ENCODE data around the gene C1orf21. TPM values are rescaled to one million over a fixed set of nuclear protein-coding genes. Genes with fewer than 3 reads are reported as not detected.

C1orf21 gene
- total RNA-seq, 1 donor from 2014 or later, result 44.6 TPM

DNA sequence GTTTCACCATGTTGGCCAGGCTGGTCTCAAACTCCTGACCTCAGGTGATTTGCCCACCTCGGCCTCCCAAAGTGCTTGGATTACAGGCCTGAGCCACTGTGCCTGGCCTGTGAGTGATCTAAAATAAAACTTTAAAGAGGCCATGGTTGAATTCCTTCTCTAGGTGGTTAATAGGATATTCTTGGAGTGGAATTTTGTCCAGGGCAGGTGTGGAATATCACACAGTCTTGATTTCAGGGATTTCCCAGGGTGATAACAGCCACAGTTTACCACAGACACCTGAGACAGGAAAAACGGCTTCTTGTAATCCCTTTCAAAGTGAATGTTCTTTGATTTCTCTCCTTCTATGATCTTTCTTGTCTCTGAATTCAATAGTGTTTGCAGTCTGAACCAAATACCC, 32.1 kb upstream of the C1orf21 start:
- Mint-ChIP-seq H3K27ac (no peak overlapping the region), H3K36me3 (no peaks in the 10 kb centered on the region), H3K4me1 (ENCODE audit: unreplicated experiment) (peaks cover 4% of the 10 kb centered on the region), H3K27me3 (peaks cover 3% of the 10 kb centered on the region), H3K4me3 (no peak overlapping the region), H3K9me3 (no peaks in the 10 kb centered on the region)
- no peak for DNase-seq (ENCODE audit: extremely low spot score, unreplicated experiment)
- TF ChIP-seq, protein P1, sequence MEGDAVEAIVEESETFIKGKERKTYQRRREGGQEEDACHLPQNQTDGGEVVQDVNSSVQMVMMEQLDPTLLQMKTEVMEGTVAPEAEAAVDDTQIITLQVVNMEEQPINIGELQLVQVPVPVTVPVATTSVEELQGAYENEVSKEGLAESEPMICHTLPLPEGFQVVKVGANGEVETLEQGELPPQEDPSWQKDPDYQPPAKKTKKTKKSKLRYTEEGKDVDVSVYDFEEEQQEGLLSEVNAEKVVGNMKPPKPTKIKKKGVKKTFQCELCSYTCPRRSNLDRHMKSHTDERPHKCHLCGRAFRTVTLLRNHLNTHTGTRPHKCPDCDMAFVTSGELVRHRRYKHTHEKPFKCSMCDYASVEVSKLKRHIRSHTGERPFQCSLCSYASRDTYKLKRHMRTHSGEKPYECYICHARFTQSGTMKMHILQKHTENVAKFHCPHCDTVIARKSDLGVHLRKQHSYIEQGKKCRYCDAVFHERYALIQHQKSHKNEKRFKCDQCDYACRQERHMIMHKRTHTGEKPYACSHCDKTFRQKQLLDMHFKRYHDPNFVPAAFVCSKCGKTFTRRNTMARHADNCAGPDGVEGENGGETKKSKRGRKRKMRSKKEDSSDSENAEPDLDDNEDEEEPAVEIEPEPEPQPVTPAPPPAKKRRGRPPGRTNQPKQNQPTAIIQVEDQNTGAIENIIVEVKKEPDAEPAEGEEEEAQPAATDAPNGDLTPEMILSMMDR (conservative IDR thresholded peaks at IDR 0.05), result no peak

DNA sequence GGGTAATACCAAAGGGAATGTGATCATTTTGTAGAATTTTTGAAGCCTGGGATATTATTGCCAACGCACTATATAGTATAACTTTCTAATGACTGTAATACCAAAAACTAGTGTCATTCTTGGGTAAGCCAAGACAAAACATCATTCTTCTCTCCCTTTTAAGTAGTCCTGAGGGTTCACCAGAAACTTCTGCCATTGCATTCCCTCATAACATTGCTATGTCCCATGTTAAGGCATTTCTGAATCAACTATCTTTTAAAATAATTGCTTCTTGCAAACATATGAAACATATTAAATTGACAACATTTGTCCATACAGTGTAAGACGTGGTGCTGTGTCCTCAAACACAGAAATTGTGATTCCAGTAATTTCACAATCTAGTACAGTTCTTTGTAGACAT, 29.9 kb upstream of the C1orf21 start:
- no peaks in the 10 kb centered on the region for H3K36me3 Mint-ChIP-seq
- DNase-seq (ENCODE audit: extremely low spot score, unreplicated experiment), result no peak
- H3K4me1 Mint-ChIP-seq (ENCODE audit: unreplicated experiment), result peaks cover 13% of the 10 kb centered on the region

DNA sequence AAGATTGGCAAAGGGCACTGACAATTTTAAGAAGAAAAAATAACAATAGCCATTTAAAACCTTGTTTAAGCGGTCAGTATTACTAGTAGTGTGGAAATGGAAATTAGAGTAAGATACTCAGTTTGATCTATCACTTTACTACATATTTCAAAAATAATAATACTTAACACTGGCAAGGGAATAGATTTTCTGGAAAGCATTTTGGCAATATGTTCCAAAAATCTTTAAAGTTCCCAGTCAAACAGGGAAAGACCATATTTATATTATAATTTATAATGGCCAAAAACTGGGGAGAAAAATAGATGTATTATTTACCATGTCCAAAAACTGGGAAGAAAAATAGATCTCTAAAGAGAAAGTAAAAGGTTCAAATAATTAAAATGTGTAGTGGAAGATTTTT, 28.6 kb upstream of the C1orf21 start:
- H3K4me3 Mint-ChIP-seq, result no peak overlapping the region

More for the DNA sequence above, 29.9 kb upstream of the C1orf21 start:
- Mint-ChIP-seq H3K27me3 (peaks cover 3% of the 10 kb centered on the region), H3K27ac (no peak overlapping the region), H3K4me3 (no peak overlapping the region), H3K9me3 (no peaks in the 10 kb centered on the region)
- TF ChIP-seq, protein P1 (conservative IDR thresholded peaks at IDR 0.05), result no peak

DNA sequence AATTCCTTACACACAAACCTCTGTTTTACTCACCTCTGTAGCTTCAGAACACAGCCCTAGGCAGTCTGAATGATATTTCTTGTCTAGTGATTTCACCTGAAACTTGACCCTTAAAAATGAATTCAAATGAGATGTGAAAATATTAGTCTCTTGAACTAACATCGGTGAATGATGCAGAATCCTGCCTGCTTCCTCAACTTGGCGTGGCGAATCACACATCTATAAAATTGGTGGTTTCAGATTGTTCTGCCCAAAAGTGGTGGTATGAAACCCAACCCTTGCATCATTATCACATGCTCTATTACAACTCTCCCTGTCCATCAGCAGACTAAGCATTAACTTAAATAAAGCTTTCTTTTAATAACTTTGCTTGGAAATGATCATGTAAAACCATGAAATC, 26.9 kb upstream of the C1orf21 start:
- Mint-ChIP-seq H3K4me1 (ENCODE audit: unreplicated experiment) (peaks cover 13% of the 10 kb centered on the region), H3K9me3 (no peaks in the 10 kb centered on the region), H3K4me3 (no peak overlapping the region), H3K27me3 (peaks cover 3% of the 10 kb centered on the region), H3K36me3 (no peaks in the 10 kb centered on the region), H3K27ac (peak overlapping the region; percentile 60)
- TF ChIP-seq, protein P1 (conservative IDR thresholded peaks at IDR 0.05), result no peak
- no peak for DNase-seq (ENCODE audit: extremely low spot score, unreplicated experiment)

More for the DNA sequence above, 28.6 kb upstream of the C1orf21 start:
- Mint-ChIP-seq H3K36me3 (no peaks in the 10 kb centered on the region), H3K9me3 (no peaks in the 10 kb centered on the region), H3K27ac (no peak overlapping the region), H3K4me1 (ENCODE audit: unreplicated experiment) (peaks cover 13% of the 10 kb centered on the region), H3K27me3 (peaks cover 3% of the 10 kb centered on the region)
- TF ChIP-seq, protein P1 (conservative IDR thresholded peaks at IDR 0.05), result no peak
- DNase-seq (ENCODE audit: extremely low spot score, unreplicated experiment), result no peak

DNA sequence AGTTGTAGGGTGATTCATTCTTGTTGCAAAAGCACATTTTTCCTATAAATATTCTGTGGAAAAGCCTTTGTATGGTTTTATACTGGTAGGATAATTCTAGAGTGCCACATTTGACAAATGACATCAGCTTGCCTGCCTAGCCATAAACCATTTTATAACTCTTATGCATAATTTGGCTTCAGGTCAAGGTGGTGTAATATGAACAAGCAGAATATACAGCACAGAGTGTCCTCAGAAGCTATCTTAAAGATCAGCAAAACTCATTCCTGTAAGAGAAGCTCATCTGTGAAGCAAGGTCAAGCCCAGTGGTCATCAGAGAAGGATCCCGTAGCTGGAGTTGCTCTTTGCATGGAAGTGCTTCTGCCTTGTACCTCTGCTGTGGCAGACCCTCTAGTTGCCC, 24.0 kb upstream of the C1orf21 start:
- no peak for DNase-seq (ENCODE audit: extremely low spot score, unreplicated experiment)
- peaks cover 13% of the 10 kb centered on the region for H3K4me1 Mint-ChIP-seq (ENCODE audit: unreplicated experiment)
- no peak overlapping the region for H3K27ac Mint-ChIP-seq
- no peaks in the 10 kb centered on the region for H3K9me3 Mint-ChIP-seq
- TF ChIP-seq, protein P1 (conservative IDR thresholded peaks at IDR 0.05), result no peak
- no peaks in the 10 kb centered on the region for H3K27me3 Mint-ChIP-seq
- H3K4me3 Mint-ChIP-seq, result no peak overlapping the region
- H3K36me3 Mint-ChIP-seq, result no peaks in the 10 kb centered on the region

DNA sequence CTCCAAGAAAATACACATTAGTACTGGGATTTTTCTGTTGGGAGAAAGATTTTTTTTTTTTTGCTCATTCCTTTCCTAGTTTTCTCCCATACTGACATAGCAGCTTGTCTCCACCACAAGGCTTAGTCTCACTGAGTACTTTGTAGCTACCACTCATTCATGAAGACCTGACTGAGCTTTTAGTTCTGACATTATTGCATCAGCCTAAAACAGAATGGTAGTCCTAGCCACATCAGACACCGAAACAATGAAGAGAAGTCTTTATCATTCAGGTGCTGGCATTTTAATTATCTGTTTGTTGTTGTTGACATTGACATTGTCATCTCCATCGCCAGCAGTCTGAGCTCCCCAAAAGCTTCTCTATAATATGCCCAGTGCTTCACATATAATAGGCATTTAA, 21.1 kb upstream of the C1orf21 start:
- Mint-ChIP-seq H3K27ac (no peak overlapping the region), H3K9me3 (no peaks in the 10 kb centered on the region), H3K4me3 (no peak overlapping the region), H3K36me3 (no peaks in the 10 kb centered on the region), H3K4me1 (ENCODE audit: unreplicated experiment) (no peaks in the 10 kb centered on the region), H3K27me3 (no peaks in the 10 kb centered on the region)
- TF ChIP-seq, protein P1 (conservative IDR thresholded peaks at IDR 0.05), result no peak
- DNase-seq (ENCODE audit: extremely low spot score, unreplicated experiment), result no peak
